Measurements from ENCODE around the gene FOCAD.

FOCAD gene

GRCh38 chr9:20981486-20981885, 297.4 kb downstream of the FOCAD start:
- no peak for DNase-seq

GRCh38 chr9:20984506-20984905, 300.4 kb downstream of the FOCAD start:
- no peak for DNase-seq

GRCh38 chr9:20985851-20986600, 302.0 kb downstream of the FOCAD start:
- no peak for DNase-seq

- DNase-seq, result no peak
Observed at GRCh38 chr9:20987521-20987920, 303.5 kb downstream of the FOCAD start.

DNA sequence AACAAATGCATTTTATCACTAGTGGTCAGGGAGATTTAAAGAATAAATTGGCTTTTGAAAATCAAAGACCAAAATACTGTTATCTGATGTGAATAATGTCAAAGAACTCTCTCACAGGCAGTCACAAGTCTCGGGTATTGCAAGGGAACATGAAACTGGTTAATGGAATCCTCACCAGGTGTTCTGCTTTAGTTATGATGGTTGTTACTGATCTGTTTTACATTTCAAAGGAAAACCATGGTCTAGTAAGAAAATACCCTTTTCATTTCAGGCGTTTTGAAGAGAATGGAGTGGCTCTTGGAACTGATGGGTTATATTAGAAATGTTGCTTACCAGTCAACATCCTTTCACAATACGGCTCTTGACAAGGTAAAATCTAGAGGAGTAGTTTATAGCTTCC, 304.0 kb downstream of the FOCAD start:
- DNase-seq, result no peak

GRCh38 chr9:20988671-20989315, 304.7 kb downstream of the FOCAD start:
- no peak for DNase-seq

DNA sequence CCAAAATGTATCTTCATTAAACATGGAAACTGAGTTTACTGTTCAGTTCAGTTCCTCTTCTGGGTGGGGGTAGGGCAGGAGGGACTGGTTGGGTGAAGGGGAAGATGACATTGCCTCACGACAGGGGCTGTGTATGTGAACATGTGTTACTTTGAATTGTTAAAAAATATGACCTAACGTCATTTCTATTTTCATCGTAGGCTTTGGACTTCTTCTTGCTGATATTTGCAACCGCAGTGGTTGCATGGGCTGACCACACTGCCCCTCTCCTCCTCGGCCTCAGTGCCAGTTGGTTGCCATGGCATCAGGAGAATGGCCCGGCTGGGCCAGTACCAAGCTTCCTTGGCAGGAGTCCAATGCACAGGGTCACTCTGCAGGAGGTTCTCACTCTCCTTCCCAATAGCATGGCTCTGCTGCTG, 305.9 kb downstream of the FOCAD start:
- no peak for DNase-seq

- no peak for DNase-seq
Observed at GRCh38 chr9:20990867-20991266, 306.8 kb downstream of the FOCAD start.

DNA sequence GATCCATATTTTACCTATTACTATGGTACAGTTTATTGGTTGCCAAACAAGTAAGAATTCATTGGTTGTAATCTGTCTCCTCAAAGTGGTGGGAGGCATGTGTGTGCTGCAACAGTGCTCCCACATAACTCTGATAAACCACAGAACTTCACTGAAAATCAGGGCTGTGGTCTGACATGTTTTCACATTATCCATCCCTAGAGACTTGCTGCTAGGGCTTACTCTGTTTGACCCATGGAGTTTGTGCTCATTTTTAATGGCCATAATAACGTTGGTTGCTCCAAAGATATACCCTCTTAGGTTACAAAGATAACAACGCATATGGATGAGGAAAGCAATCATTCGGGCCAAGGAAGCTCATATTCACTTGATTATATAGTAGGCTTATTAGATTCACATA, 310.4 kb downstream of the FOCAD start:
- DNase-seq, result no peak

DNA sequence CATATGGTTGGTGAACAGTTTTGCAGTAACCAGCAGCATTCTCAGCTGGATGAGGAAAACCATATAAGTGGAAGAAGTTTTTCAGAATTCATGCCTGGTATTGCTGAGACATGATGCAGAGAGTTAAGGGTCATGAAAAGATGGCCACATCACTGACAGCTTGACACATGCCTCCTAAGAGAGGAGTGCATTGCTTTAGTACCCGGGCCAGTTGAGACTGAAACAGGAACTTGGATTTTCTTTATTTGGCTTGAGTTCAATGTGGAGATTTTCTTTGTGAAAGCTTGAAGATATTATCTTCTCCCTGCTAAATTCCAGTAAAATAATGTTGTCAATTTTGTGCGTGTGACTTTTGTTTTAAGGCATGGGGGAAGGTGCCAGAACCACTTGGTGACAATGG, 311.6 kb downstream of the FOCAD start:
- no peak for DNase-seq

DNA sequence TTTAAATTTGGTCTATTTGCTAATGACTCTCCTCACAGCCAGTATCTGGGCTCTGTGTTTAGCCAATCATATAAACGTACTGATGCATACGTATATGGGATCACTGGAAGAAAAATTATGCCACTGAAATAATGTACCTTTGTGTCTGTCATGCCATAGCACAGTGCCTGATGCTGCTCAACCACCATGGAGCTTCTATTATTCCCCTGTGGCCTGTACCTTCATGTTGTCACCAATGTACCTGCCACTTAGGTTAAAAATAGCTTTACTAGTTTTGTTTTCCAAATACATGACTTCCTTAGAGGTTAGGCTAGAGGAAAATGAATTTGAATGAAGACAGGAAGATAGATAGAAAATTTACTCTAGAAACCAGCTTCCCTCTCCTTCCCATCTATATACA, 312.8 kb downstream of the FOCAD start:
- no peak for DNase-seq

- no peak for DNase-seq
Observed at GRCh38 chr9:20997503-20998076, 313.5 kb downstream of the FOCAD start.

DNA sequence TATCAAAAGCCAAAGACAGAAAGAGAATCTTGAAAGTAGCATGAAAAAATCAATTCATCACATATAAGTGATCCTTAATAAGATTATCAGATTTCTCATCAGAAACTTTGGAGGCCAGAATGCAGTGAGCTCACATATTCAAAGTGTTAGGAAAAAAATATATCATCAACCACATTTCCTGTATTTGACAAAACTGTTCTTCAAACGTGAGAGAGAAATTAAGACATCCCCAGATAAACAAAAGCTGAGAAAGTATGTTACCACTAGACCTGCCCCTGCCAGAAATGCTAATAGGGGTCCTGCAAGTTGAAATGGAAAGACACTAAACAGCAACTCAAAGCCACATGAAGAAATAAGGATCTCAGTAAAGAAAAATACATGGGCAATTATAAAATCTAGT, 317.5 kb downstream of the FOCAD start:
- DNase-seq, result no peak

DNA sequence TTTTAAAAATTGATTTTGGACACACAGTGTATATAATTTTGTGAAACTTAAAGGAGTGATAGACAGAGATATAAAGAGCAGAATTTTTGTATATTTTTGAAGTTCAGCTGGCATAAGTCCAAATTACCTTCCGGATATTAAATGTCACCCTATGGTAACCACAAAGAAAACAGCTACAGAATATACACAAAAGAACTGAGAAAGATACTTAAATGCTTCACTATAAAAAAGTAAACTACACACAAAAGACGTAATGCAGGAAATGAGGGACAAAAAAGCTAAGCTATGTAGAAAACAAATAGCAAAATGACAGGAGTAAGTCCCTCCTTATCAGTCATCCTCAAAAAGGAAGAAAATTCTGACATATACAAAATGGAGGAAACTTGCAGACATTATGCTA, 318.0 kb downstream of the FOCAD start:
- DNase-seq, result no peak

DNA sequence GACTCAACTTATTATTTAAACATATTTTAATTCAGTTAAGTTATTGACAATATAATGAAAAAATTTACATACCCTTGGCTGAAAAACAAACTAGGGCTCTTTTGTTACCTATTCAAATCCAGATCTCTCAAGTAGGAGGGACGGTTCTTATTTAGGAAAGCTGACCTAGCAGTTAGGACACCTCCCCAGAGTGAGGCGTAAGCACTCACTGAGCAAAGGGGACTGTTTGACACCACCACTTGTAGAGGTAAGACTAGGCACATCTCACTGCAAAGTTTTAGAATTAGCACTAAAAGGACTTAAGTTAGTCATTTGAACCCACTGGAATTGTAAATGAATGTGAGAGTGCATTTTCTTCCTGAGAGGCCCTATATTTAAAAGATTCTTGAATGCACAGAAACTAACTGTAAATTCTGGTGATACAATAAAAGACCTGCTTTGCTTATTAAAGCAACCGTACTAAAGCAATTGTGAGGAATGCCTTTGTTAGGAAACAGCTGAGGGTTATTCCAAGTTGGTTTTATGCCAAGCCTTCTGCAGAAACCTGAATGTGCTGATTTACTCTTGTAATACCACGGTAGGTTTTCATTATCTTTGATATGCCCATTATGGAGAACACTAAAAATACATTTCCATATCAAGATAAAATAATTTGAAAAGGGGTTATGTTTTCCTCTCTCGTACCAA, 331.2 kb downstream of the FOCAD start:
- no peak for DNase-seq

DNA sequence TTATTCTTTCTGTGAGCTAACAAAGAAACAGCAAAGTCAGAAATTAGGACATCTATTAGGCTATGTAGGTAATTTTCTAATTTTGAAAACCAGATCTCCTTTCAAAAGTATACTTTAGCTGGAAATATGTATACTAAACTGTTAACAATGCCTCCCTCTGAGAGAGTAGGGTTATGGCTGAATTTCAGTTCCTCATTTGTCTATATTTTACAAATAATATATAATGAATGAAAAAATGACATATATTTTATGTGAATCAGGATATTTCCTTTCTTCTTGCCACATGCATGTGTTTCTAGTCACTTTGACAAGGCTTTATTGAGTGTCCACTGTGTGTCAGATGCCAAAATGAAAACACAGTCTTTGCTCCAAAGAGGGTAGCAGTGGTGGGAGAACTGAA, 331.9 kb downstream of the FOCAD start:
- no peak for DNase-seq

DNA sequence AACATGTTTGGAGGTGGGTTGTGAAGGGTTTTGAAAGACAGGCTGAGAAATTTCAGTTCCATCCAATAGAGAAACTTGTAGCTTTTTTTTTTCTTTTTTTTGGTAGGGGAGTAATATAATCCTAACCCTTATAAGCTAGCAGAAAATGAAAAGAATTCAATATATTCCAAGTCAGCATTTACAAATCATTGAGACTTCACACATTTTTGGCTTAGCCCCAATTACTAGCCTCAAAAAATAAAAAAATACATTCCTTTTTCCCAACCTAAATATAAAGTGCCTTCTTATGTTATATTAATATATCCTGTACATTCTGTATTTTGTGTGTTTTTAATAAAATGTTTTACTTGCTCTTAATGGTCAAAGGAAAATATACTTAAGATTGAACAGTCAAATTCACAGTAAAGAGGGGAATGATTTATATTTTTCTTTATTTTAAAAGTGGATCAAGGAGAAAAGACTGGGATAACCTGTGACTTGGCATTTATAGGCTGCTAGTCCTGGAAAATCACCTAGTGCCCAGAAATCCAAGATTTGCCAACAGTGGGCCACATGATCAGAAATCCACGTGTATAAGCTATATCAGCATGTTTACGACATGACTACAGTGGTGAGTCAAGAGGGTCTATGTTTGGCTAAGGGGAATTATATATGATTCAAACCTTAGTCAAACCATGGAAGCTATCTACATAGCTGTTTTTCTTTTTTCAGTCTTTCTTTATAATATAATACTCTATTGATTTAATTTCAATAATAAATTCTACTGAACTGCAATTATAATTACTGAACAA, 332.8 kb downstream of the FOCAD start:
- DNase-seq, result no peak

DNA sequence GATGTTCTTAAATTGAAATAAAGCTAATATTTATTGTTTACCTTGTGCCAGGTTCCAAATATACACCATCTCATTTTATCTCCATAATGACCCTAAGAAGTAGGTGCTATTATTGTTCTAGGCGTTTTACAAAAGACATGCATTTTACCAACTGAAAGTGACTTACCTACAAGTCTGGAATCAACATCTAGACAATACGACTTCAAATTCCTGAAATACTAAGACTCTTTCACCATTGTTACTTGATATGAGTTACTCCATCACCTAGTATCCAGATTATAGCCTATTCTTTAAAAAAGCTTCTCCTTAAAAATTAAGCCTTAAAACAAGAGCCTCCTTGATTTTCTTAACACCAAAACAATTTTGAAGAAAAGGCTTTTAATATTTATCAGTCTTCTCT, 334.1 kb downstream of the FOCAD start:
- DNase-seq, result no peak

- DNase-seq, result no peak
Observed at GRCh38 chr9:21023861-21024260, 339.8 kb downstream of the FOCAD start.

- DNase-seq, result no peak
Observed at GRCh38 chr9:21027295-21027694, 343.2 kb downstream of the FOCAD start.

GRCh38 chr9:21028466-21028865, 344.4 kb downstream of the FOCAD start:
- DNase-seq, result no peak

DNA sequence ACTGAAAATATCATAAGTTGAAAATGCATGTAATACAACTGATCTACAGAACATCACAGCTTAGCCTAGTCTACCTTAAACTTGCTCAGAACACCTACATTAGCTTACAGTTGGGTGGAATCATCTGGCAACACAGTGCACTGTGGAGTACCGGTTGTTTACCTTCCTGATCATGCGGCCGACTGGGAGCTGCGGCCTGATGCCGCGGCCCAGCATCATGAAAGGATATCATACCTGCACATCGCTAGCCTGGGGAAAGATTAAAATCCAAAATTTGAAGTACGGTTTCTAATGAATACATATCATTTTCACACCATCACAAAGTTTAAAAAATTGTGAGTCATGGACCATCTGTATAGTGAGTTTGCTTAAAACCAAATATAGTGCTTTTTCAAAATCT, 345.6 kb downstream of the FOCAD start:
- no peak for DNase-seq
